NCI-H82 treated with DMSO at 0.1 percent for 48 hours (cell line): ENCODE results near the gene CNTD1.
"Not testable (repeated sequence)": the region's sequence is repeated elsewhere in the genome, so short reads cannot be mapped to it uniquely, and the experiment has no call there.

ENCODE experiments used
- DNase-seq: peaks from one replicate; lab custom pipeline; 2025; ENCODE audit not compliant: unreplicated experiment; lab: John Stamatoyannopoulos, UW

CNTD1 gene, protein sequence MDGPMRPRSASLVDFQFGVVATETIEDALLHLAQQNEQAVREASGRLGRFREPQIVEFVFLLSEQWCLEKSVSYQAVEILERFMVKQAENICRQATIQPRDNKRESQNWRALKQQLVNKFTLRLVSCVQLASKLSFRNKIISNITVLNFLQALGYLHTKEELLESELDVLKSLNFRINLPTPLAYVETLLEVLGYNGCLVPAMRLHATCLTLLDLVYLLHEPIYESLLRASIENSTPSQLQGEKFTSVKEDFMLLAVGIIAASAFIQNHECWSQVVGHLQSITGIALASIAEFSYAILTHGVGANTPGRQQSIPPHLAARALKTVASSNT

DNA sequence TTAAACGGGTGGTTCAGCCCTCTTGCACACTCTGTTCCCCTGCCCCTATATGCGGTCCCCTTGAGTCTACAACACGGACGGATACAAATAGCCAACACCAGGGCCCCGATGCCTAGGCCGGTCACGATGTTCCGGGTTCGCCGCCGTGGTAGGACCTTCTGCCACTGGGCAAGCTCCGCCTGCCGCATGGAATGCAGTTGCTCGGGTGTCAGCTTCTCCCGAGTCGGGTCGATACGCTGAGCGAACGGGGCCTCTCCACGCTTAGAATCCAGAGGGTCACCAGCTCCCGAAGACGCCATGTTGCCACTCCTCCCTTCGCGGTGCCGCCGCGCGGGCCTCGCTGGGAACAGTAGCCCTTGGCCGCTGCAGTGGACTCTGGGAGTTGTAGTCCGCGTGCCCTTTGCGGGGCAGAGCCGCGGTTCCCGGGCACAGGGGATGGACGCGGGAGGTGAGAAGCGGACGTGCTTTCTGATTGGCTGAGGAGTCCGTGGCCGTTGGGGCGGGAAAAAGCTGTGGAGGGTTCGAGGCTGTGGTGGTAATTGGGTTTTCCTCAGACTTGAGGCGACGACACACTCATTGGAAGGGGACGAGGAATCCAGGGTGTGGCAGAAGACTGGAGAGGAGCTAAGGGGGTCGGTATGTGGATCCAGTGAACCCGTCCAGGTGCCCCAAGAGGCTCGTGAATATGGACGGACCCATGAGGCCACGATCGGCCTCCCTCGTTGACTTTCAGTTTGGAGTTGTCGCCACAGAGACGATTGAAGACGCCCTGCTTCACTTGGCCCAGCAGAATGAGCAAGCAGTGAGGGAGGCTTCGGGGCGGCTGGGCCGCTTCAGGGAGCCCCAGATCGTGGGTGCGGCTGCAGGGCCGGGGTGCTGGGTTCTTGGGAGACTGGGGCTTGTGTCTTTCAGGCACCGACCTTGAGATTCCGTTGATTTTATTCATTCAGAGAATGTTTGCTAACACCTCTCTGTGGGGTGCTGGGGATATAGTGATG is at the start of gene CNTD1, which contains the start of gene COA3:
TSS of gene CNTD1 (plus strand) at position 479 of the 998 bp plus-strand sequence. CDS start at position 686, 207 bp downstream.
TSS of gene COA3 (minus strand) at position 322 of the 998 bp plus-strand sequence. CDS start at position 299, 23 bp downstream.
- DNase-seq: peak; percentile 48

DNA sequence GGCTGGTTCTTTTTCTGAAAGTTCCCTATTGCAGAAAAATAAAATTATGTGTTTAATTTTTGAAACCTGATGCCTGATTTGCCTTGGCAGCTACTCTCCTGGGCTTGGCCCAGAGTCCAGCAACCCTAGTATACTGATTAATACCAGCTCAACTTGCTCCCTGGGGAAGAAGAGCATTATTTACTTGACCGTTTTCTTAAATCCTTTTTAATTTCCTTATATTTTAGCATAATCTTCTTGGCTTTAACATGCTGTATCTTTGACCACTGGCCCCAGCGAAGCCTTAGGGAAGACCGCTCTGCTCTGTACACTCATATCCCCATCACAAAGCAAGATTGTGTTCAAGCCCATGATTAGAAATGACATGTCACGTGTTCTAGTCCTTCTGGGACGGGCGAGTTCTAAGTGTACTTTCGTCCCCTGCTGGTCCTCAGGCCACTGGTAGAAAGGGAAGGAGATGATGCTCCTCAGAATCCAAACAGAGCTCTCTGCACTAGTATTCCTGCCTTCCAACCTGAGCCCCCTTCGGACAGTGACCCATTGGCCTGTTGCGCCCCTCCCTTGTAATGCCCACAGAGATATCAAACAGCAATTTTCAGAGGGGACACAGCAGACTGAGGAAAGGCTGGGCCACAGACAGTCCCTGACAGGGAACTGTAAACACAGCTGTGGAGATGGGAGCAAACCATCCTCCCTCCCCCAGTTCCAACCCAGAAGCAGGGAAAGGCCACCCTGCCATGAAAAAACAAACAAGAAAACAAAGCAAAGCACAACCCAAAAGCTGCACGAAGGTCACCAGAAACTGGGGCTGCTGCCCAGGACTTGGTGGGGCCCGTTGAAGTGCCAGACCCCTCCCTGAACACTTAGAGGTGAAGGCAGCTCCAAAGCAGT is 49.5 kb upstream of the CNTD1 start:
- no peak for DNase-seq

DNA sequence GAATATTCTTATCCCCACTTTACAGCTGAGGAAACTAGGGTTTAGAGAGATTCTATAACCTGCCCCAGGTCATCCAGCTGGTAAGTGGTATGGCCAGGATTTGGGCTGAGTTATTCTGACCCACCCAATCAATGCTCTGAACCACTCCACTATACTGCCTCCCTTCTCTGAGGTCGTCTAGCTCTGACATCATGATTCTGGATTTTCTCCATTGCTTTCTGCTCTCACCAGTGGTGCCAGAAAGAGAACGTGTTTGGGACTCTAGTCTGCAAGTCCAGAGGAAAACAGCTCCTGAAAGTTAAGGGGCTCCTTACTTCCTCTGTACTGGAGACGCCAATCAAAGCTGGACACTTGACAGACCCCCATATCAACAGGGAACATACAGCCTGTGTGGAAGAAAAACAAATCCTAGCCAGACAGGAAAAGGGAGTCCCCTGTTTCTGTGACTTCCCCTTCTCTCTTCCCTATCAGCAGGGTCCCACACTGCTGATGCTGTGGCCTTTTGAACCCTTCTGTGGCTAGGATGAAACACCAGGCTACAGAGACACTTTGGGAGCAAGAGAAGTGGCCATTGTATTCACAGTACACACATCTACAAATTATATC is 47.8 kb upstream of the CNTD1 start:
- no peak for DNase-seq

DNA sequence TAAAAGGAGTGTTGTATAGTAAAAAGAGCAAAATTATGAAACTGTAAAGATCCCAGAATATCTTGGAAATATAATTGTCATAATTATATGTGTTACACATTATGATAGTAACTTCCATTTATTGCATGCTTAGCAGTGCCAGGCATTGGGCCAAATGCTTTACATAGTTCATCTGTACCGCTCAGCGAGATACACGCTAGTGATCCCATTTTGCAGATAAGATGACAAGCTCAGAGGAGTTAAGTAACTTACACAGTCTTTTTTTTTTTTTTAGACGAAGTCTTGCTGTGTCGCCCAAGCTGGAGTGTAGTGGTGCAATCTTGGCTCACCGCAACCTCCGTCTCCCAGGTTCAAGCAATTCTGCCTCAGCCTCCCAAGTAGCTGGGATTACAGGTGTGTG is 47.0 kb upstream of the CNTD1 start:
- DNase-seq: no peak

DNA sequence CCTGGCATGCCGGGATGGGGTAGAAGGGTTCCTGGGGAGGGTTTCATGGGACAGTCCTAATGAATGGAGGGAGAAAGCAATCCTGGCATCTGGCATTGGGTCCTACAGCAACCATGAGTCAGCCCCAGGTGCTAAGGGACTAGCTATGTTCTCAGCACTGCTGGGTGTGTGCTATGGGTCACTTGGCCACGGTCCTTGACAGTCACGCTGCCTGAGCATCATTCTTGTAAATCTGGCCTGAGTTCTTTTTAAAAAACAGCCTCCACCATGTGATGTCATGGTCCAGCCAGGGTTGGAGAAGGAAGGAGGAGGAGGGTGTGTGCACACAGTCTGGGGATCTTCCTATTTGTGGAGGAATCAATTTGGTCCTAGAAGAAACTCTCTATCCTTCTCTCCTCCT is 43.9 kb upstream of the CNTD1 start:
- no peak for DNase-seq

DNA sequence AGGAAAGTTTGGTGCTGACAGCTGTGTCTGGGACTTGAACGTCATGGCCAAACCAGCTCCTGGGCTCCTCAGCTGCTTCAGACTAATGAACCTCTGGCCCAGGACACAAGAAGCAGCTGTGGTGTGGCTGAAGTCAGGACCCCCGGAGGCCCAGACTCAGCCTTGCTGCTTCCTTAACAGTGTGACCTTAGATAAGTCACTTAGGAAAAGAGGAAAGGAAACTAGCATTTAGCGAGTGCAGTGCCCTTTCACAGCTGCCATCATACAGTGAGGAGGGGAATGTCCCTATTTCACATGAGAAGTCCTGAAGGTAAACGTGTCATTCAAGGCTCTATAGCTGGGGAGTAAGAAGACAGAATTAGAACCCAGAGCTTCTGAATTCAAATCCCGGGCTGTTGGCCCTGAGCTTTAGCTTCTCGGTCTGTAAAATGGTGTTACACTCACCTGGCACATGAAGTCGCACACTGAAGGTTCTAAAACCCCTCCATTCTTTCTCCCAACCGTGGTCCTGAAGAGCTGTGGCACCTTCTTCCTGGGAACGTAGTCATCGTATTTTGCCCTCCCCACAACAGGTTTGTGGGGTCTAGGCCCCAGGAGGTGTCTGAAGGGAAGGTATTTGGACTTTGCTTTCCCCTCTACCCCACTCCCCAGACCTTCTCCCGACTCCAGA is 38.5 kb upstream of the CNTD1 start:
- DNase-seq: no peak

DNA sequence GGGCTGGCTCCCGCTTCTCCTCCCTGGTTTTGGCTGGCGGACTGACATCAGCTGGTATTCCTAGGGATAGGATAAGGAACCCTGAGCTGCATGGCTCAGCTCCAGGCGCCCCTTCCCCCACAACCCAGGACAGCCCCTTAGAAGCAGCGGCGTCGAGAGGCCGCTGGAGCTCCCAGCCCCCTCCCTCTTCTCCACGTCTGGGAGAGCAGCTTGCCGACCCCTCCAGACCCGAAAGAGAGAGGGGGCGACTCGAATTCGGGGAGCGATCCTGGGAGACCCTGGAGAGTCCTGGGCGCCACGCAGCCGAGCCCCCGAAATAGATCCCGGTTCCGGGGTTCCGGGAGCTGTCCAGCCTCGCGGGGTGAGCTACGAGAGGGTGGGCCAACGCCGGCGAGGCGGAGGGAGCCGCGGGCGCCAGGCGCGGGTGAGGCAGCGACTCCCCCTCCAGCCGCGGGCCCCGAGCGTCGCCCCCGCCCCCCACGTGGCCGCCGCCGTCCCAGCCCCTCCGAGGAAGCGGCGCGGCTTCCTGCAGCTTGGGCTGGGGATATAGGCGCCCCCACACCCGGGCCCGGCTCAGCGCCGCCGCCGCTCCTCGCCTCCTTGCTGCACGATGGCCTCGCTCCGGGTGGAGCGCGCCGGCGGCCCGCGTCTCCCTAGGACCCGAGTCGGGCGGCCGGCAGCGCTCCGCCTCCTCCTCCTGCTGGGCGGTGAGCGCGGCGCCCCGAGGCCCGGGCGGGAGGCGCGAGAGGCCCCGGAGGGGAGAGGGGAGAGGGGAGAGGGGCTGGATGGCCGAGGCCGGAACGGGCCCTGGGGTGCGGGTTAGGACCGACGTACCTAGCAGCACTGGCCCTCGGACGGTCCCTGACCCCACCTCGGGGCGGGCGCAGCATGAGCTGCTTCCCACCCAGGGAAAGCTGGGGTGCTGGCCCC is 37.7 kb upstream of the CNTD1 start, which contains the start of gene RAMP2:
TSS of gene RAMP2 (plus strand) at position 576 of the 930 bp plus-strand sequence. CDS start at position 611, 35 bp downstream.
- no peak for DNase-seq

DNA sequence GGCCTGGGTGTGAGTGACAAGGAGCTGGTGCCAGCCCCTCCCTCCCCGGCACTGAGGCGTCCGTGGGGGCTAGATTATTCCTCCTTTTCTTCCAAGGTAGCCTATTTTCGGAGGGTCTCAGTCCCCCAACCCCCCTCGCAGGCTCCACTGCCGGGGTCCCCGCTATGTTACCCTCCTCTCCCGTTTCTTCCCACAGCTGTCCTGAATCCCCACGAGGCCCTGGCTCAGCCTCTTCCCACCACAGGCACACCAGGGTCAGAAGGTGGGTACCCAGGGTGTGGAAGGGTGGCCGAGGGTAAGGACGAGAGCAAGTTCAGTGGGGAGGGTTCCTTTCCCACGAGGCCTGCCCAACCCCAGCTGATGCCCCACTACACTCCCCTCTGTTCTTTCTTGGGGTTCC is 37.0 kb upstream of the CNTD1 start:
- DNase-seq: no peak

DNA sequence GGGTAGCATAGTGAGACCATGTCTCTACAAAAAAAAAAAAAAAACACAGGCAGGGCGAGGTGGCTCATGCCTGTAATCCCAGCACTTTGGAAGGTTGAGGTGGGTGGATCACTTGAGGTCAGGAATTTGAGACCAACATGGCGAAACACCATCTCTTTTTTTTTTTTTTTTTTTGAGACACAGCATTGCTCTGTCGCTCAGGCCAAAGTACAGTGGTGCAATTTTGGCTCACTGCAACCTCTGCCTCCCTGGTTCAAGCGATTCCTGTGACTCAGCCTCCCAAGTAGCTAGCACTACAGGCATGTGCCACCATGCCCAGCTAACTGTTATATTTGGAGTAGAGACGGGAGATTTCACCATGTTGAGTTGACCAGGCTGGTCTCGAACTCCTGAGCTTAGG is 32.5 kb upstream of the CNTD1 start:
- no peak for DNase-seq

DNA sequence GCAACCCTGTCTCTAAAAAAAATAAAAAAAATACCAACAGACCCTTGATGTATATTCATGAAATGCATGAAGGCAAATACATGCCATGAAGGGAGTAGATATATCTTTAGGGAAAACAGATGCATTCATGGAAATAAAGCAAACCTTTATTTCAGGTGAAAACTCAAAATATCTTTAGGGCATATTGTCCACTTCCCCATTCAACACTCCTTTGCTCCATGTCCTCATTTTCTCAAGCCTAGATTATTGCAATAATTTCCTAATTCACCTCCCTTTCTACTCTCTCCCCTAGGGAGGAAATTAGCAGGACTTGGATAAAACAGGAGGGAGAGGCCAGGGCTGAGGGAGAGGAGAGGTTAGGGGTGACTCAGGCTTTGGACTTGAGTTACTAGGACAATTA is 31.1 kb upstream of the CNTD1 start:
- DNase-seq: no peak

DNA sequence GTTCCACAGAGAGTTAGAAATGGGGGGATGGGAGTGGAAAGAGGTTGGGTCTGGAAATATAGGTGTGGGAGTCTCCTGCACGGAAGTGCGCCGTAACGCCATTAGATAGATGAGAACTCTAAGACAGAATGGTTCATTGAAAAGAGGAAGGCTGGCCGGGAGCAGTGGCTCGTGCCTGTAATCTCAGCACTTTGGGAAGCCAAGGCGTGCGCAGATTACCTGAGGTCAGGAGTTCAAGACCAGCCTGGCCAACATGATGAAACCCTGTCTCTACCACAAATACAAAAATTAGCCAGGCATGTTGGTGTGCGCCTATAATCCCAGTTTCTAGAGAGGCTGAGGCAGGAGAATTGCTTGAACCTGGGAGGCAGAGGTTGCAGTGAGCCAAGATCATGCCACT is 30.7 kb upstream of the CNTD1 start:
- DNase-seq: not testable (repeated sequence)

DNA sequence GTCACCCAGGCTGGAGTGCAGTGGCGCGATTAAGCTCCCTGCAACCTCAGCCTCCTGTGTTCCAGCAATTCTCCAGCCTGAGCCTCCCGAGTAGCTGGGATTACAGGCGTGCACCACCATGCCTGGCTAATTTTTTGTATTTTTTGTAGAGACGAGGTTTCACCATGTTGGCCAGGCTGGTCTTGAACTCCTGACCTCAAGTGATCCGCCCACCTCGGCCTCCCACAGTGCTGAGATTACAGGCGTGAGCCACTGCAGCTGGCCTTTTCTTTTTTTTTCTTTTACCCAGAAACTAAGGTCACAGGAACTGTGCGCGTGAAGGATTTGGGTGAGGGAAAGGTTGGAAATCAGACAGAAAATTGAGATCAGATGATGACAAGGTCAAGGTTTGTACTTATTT is 28.7 kb upstream of the CNTD1 start:
- not testable (repeated sequence) for DNase-seq

DNA sequence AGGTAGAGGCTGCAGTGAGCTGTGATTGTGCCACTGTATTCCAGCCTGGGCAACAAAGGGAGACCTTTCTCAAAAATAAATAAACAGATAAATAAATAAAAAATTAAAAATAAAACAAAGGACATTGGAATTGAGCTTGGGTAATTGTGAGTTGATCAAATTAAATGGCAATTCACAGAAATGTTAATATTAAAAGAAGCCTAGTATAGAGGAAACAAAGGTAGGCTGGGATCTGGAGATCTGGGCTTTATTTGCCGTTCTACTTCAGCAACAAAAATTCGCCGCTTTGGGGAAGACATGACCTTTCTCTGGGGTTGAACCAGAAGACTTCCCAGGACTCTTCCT is 25.7 kb upstream of the CNTD1 start:
- DNase-seq: no peak

DNA sequence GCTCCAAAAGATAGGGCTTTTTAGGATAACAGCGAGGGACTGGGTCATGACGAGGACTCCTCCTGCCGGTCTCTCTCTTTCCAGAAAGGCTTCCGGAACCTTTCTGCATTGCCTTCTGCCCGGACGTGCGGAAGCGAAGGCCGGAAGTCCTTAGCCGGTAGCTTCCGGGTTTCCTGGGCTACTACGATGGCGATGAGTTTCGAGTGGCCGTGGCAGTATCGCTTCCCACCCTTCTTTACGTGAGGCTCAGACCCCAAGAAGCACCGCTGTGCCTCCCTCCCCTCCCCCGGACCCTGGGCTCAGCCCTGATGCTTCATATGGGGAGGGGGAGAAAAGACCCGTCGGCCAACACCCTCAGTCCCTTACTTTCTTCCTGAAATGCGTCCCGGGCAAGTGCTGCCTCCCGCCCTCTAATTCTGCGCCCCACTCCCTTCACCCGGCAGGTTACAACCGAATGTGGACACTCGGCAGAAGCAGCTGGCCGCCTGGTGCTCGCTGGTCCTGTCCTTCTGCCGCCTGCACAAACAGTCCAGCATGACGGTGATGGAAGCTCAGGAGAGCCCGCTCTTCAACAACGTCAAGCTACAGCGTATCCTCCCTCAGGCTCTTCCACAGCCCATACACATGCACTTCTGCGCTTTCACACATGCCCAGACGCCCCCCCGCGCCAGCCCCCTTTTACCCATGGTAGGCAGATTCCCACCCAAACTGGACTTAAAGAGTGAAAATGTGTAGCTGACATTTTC is 25.2 kb upstream of the CNTD1 start, which contains the start of gene VPS25:
TSS of gene VPS25 (plus strand) at position 160 of the 746 bp plus-strand sequence. CDS start at position 187, 27 bp downstream.
- DNase-seq: peak; percentile 29

DNA sequence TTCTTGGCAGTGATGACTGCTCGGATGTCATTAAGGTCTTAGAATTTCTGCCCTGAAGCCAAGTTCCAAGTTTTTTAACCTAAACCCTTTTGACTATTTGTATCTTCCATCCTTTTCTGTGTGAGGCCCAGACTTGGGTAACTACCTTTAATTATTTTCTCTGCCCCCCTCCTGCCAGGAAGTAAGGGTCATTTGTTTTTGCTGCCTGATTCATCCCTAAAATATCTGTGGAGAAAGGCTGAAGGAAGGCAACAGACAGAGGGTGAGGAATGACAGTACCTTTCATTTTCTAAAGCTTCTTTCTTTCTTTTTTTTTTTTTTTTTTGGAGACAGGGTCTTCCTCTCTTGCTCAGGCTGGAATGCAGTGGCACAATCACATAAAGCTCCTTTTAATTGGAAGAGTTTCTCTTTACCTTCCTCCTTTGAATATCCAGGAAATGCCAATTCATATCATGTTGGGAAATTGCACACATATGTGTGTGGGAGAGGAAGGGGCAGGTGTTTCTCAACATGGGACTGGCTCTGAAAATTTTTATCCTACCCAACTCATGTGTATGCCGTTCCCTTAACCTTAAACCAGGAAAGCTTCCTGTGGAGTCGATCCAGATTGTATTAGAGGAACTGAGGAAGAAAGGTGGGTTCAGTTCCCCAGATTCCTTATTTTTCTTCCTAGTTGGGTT is 24.5 kb upstream of the CNTD1 start:
- no peak for DNase-seq

DNA sequence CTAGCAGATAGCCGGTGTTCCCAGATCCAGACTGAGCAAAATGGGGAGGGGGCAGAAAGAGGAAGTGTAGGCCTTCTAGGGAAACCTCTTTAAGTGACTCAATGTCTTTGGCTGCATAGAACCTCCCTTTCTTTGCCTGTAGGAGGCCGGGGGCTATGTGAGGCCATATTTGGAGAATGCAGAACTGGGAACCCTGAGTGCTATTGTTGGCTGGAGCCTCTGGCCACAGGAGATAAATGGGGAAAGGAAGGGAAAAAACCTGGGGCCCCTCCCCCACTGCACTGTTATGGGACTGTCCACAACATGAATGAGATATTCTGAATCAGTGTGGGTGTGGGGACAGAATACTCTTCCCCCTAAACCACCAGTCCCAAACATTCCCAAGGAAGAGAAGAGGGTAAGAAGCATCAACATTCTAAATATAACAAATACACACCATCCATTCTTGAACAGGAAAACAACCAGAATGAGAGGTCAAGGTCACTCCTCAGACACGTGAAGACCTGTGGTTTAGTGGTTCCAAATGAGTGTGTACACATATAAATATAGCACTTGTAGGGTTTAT is 23.0 kb upstream of the CNTD1 start:
- DNase-seq: no peak

DNA sequence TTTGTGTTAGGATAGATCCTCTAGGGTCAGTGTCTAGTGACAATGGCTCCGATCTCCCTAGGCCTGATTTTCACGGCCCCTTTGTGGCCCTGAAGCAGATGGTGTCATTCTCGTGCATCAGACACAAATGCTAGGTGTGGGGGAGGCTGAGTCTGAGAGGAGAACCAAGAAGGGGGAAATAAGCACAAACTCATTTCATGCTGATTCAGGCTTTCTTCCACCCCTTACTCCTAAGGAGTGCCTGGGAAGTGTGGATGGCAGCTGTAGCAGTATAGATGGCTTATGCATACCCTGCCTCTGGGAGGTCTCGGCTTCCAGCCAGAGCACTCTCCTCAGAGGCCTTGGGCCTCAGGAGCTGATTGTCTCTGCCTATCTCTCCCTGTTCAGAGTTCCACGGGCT is 20.1 kb upstream of the CNTD1 start:
- no peak for DNase-seq
